Transverse colon (tissue), 3 donors: Measurements from ENCODE around the gene MEGF11.

ENCODE experiments used
- CTCF ChIP-seq, 5 experiments: fragments of 200-600 bp in 3 of 5; fragments of 450-650 bp in 2 of 5; sonication (generic) in 3 of 5; IDR thresholded peaks; 1 replicate in 2 of 5; 2 replicates in 3 of 5; pipeline ENCODE4 v1.5.1; 2016 to 2017; ENCODE audit warnings: antibody characterized with exemption in 5 of 5, inconsistent platforms in 3 of 5, mild to moderate bottlenecking in 2 of 5, moderate library complexity in 1 of 5
- EP300 ChIP-seq: sonication (generic); formaldehyde crosslinking; IDR thresholded peaks from one replicate; pipeline ENCODE4 v1.6.1; 2017; ENCODE audit warnings: antibody characterized with exemption, low read depth
- POLR2A ChIP-seq: fragments of 450-650 bp; IDR thresholded peaks from one replicate; pipeline ENCODE4 v1.6.1; 2016; ENCODE audit warnings: antibody characterized with exemption, mild to moderate bottlenecking, moderate library complexity

- TF ChIP-seq CTCF (IDR thresholded peaks at IDR 0.05) (no peak), POLR2A (no peak), EP300 (no peak)
Measured at GRCh38 chr15:65884511-65884910, 369.0 kb downstream of the MEGF11 start.
